H1 (cell line): ENCODE measurements around the gene ELMOD2. TPM values are rescaled to one million over a fixed set of nuclear protein-coding genes. Genes with fewer than 3 reads are reported as not detected.

Experiments used
- KDM4A ChIP-seq: IDR thresholded peaks from one replicate; pipeline ENCODE4 v1.7.1; 2012; ENCODE audit warnings: low read depth, mild to moderate bottlenecking, moderate library complexity, low read length, inconsistent platforms; ENCODE audit not compliant: severe bottlenecking
- polyA plus RNA-seq, 7 experiments: library from polyadenylated mRNA; depleted of rRNA in 3 of 7; stranded (reverse) in 5 of 7; unstranded in 2 of 7; fragments of >200 nt in 5 of 7; fragments of 200-250 nt in 2 of 7; gene quantifications; 1 replicate in 5 of 7; 2 replicates in 1 of 7; 4 replicates in 1 of 7; pipeline versions ENCODE4 v1.2.1 to v1.2.3, GENCODE V29; 2011 to 2013; ENCODE audit warnings: missing spikeins in 2 of 7, mixed read lengths in 2 of 7
- total RNA-seq: library from RNA; stranded (reverse); fragmentation: NEBNext Ultra II Directional; extraction: Animal tissue kit (Norgen Biotek cat#: 25700); gene quantifications from 2 replicates; pipeline ENCODE4 v1.2.1, GENCODE V29; 2021

ELMOD2 gene
- total and polyA plus RNA-seq, 2 of the 8 experiments (the other 6 are each of a cell fraction or from before 2014, with no cell fraction given): 6.6 to 27.9 TPM

DNA sequence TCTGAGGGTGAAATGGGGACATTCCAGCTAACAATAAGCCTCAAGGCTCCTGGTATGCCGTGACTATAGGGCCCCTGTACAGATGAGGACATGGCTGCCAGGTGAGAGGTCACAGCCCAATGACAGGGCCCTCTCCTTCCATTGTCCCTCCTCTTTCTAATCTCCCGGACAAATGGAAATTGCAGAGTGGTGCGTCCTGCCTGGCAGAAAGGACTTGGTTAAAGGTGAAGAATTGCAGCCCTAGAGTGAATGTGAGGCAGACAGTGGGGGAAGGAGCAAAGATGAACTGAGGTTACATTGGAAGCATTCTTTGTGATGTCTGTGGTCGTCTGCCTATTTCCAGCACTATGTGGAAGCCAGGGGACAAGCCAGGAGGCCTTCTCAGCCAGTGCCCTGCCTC lies 51.5 kb downstream of the ELMOD2 start (continued):
- no peak for TF ChIP-seq KDM4A
